Endodermal cell (in vitro differentiated cells): ENCODE data around the gene INPP5E. TPM values are rescaled to one million over a fixed set of nuclear protein-coding genes. Genes with fewer than 3 reads are reported as not detected.

Experiments used
- DNase-seq: peaks from one replicate; pipeline ENCODE4 v3.0.0-alpha.2; 2017
- H3K27ac ChIP-seq: 2 replicates; pipeline ENCODE4 v1.5.1; 2013; ENCODE audit warnings: mild to moderate bottlenecking, low read depth, low read length, moderate library complexity
- H3K27me3 ChIP-seq: 2 replicates; pipeline ENCODE4 v1.6.1; 2013; ENCODE audit warnings: mild to moderate bottlenecking, low read length, moderate library complexity; ENCODE audit not compliant: insufficient read depth, control insufficient read depth, poor library complexity, severe bottlenecking
- H3K36me3 ChIP-seq: 2 replicates; pipeline ENCODE4 v1.7.0; 2013; ENCODE audit warnings: mild to moderate bottlenecking, low read length, moderate library complexity; ENCODE audit not compliant: control insufficient read depth, insufficient read depth
- H3K4me1 ChIP-seq: one replicate; pipeline ENCODE4 v1.7.0; 2013; ENCODE audit warnings: low read length; ENCODE audit not compliant: control insufficient read depth, insufficient read depth
- H3K4me3 ChIP-seq: 2 replicates; pipeline ENCODE4 v1.5.1; 2013; ENCODE audit warnings: mild to moderate bottlenecking, low read length, moderate library complexity
- H3K9ac ChIP-seq: 2 replicates; pipeline ENCODE4 v1.6.1; 2013; ENCODE audit warnings: mild to moderate bottlenecking, low read length, moderate library complexity; ENCODE audit not compliant: poor library complexity, severe bottlenecking; ENCODE audit errors: extremely low read depth
- H3K9me3 ChIP-seq: 2 replicates; pipeline ENCODE4 v1.6.1; 2013; ENCODE audit warnings: mild to moderate bottlenecking, low read length, moderate library complexity; ENCODE audit not compliant: control insufficient read depth
- H3K27ac Mint-ChIP-seq: 2 replicates; pipeline ENCODE4 v1.8.0; 2020; ENCODE audit warnings: mixed read lengths
- H3K27me3 Mint-ChIP-seq: 2 replicates; pipeline ENCODE4 v1.8.0; 2021; ENCODE audit warnings: mild to moderate bottlenecking, mixed read lengths; ENCODE audit not compliant: insufficient read depth
- H3K36me3 Mint-ChIP-seq: 2 replicates; pipeline ENCODE4 v1.8.0; 2020; ENCODE audit warnings: low read depth, mixed read lengths
- H3K4me1 Mint-ChIP-seq: 2 replicates; pipeline ENCODE4 v1.8.0; 2020; ENCODE audit warnings: mixed read lengths
- H3K4me3 Mint-ChIP-seq: 2 replicates; pipeline ENCODE4 v1.8.0; 2020; ENCODE audit warnings: mild to moderate bottlenecking, moderate library complexity, mixed read lengths
- H3K9me3 Mint-ChIP-seq: 2 replicates; pipeline ENCODE4 v1.8.0; 2020; ENCODE audit warnings: mild to moderate bottlenecking, mixed read lengths
- WGBS, 2 experiments: methylation state at CpG; one replicate each; pipeline versions ENCODE4 v1.1.5 to v1.1.7; 2013; ENCODE audit warnings: missing lambda C conversion rate in 2 of 2, mixed read lengths in 1 of 2; ENCODE audit not compliant: insufficient coverage in 1 of 2, insufficient read length in 1 of 2; 5-methylcytosine and 5-hydroxymethylcytosine counted together
- total RNA-seq, 2 donors: library from RNA; stranded (reverse); fragmentation: NEBNext Ultra II Directional in 1 of 2; extraction: Animal tissue kit (Norgen Biotek cat#: 25700) in 1 of 2; gene quantifications; 2 replicates in 1 of 2; 3 replicates in 1 of 2; pipeline ENCODE4 v1.2.1, GENCODE V29; 2021
- TF ChIP-seq, protein P1 (sequence below): fragments of 200-600 bp; sonication (generic); conservative IDR thresholded peaks from 2 replicates; pipeline ENCODE4 v1.5.0; 2021; ENCODE audit warnings: antibody characterized with exemption, mild to moderate bottlenecking

INPP5E gene
- total RNA-seq, 2 donors from 2014 or later = 30.8 to 34.7 TPM

DNA sequence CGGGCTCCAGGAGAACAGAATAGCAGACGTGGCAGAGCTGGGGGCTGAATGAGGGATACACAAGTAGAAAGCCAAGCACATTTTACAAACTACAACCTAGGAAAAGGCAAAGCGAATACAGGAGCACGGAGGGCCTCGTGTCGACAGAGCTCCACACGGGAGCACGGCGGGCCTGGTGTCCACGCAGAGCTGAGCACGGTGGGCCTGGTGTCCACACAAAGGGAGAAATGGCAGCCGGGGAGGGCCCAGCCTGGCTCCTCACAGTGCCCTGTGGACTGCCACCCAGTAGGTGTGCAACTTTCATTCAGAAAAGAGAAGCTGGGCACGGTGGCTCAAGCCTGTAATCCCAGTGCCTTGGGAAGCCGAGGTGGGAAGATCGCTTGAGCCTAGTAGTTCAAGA, 3.4 kb upstream of the INPP5E start:
- no peaks in the 10 kb centered on the region for H3K27me3 ChIP-seq

DNA sequence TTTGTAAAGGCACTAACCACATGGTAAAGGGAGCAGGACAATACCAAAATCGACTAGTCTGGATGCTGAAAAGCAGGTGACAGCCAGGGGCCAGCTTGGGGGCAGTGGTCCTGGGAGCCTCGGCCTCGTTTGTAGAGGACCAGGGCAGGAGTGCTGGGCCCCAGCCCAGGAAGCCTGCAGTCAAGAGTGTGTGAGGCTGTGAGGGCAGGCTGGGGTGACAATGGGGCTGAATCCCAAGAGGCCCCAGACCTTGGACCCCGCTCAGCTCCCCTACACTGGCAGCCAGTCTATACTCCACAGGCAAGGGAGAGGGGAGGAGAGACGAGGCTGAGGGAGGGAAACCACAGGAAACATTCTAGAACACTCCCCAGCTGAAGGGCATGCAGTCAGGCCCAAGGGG, 2.6 kb upstream of the INPP5E start:
- Mint-ChIP-seq H3K4me3 (no peak overlapping the region), H3K9me3 (no peaks in the 10 kb centered on the region), H3K27ac (no peak overlapping the region), H3K27me3 (no peaks in the 10 kb centered on the region), H3K4me1 (peaks cover 6% of the 10 kb centered on the region), H3K36me3 (peaks cover 50% of the 10 kb centered on the region)
- TF ChIP-seq, protein P1, sequence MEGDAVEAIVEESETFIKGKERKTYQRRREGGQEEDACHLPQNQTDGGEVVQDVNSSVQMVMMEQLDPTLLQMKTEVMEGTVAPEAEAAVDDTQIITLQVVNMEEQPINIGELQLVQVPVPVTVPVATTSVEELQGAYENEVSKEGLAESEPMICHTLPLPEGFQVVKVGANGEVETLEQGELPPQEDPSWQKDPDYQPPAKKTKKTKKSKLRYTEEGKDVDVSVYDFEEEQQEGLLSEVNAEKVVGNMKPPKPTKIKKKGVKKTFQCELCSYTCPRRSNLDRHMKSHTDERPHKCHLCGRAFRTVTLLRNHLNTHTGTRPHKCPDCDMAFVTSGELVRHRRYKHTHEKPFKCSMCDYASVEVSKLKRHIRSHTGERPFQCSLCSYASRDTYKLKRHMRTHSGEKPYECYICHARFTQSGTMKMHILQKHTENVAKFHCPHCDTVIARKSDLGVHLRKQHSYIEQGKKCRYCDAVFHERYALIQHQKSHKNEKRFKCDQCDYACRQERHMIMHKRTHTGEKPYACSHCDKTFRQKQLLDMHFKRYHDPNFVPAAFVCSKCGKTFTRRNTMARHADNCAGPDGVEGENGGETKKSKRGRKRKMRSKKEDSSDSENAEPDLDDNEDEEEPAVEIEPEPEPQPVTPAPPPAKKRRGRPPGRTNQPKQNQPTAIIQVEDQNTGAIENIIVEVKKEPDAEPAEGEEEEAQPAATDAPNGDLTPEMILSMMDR = no peak
- peaks cover 5% of the 10 kb centered on the region for H3K4me1 ChIP-seq
- no peaks in the 10 kb centered on the region for H3K27me3 ChIP-seq
- no peak overlapping the region for H3K27ac ChIP-seq
- H3K9ac ChIP-seq = no peak overlapping the region
- no peaks in the 10 kb centered on the region for H3K9me3 ChIP-seq
- no peak overlapping the region for H3K4me3 ChIP-seq
- WGBS, 2 experiments = 87 to 91% methylated on average over 3 to 5 of the region's 5 CpGs
- DNase-seq = no peak
- H3K36me3 ChIP-seq = peaks cover 57% of the 10 kb centered on the region

More for the DNA sequence above, 3.4 kb upstream of the INPP5E start:
- TF ChIP-seq, protein P1 = no peak
- Histone ChIP-seq H3K4me1 (no peaks in the 10 kb centered on the region), H3K27ac (no peak overlapping the region), H3K4me3 (no peak overlapping the region), H3K9ac (no peak overlapping the region), H3K36me3 (peaks cover 65% of the 10 kb centered on the region), H3K9me3 (no peaks in the 10 kb centered on the region)
- no peaks in the 10 kb centered on the region for H3K9me3 Mint-ChIP-seq
- no peak for DNase-seq
- no peaks in the 10 kb centered on the region for H3K27me3 Mint-ChIP-seq
- 93 to 99% methylated on average over 12 to 15 of the region's 15 CpGs for WGBS, 2 experiments
- H3K4me3 Mint-ChIP-seq = no peak overlapping the region
- H3K36me3 Mint-ChIP-seq = peaks cover 59% of the 10 kb centered on the region
- no peaks in the 10 kb centered on the region for H3K4me1 Mint-ChIP-seq
- H3K27ac Mint-ChIP-seq = no peak overlapping the region

DNA sequence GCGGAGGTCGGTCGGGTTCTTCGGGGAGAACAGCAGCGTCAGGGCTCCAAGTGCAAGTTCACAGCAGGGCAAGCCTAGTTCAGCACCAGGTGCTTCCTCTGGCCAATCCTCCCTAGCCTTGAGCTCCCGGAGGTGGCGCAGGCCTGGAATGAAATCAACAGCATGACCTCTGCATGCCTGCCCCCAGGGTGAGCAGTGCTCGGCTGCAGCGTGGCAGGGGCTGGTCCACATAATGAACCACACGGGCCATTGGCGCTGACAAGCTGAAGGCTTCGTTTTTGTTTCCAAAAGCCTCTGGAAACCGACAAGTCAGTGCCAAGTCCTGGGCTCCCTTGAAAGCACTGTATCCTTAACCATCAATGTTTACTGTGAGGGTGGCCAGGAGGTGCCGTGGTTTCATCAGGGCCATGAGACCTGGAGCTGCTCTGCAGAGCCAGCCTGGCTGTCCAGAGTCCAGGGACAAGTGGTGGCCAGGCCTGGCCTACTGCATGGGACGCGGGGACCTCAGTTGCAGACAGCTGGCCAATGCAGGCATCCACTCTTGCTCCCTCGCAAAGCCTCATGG, 2.1 kb upstream of the INPP5E start:
- no peak overlapping the region for H3K4me3 ChIP-seq
- H3K9ac ChIP-seq = no peak overlapping the region
- TF ChIP-seq, protein P1 = no peak
- H3K27me3 Mint-ChIP-seq = no peaks in the 10 kb centered on the region
- H3K4me1 Mint-ChIP-seq = peaks cover 11% of the 10 kb centered on the region
- 95 to 99% methylated on average over 7 to 17 of the region's 17 CpGs for WGBS, 2 experiments
- H3K27ac ChIP-seq = no peak overlapping the region
- no peaks in the 10 kb centered on the region for H3K9me3 ChIP-seq
- no peak for DNase-seq
- no peaks in the 10 kb centered on the region for H3K9me3 Mint-ChIP-seq
- peaks cover 9% of the 10 kb centered on the region for H3K4me1 ChIP-seq
- peaks cover 45% of the 10 kb centered on the region for H3K36me3 Mint-ChIP-seq
- no peak overlapping the region for H3K4me3 Mint-ChIP-seq
- peaks cover 57% of the 10 kb centered on the region for H3K36me3 ChIP-seq
- H3K27me3 ChIP-seq = no peaks in the 10 kb centered on the region
- H3K27ac Mint-ChIP-seq = no peak overlapping the region
